Neuron (in vitro differentiated cells): ENCODE data around the gene CALD1.

Experiments used
- H2AFZ ChIP-seq: one replicate; pipeline ENCODE4 v1.6.1; 2013; ENCODE audit warnings: low read depth, mild to moderate bottlenecking, inconsistent platforms, low read length, moderate library complexity
- H3K27me3 ChIP-seq: one replicate; pipeline ENCODE4 v1.6.1; 2013; ENCODE audit warnings: low read length; ENCODE audit not compliant: insufficient read depth
- H3K36me3 ChIP-seq: one replicate; pipeline ENCODE4 v1.6.1; 2013; ENCODE audit warnings: low read length; ENCODE audit not compliant: insufficient read depth
- H3K4me1 ChIP-seq: one replicate; pipeline ENCODE4 v1.6.1; 2013; ENCODE audit warnings: low read length; ENCODE audit not compliant: insufficient read depth
- H3K4me3 ChIP-seq: 2 replicates; pipeline ENCODE4 v1.5.1; 2013; ENCODE audit warnings: mild to moderate bottlenecking, low read length, moderate library complexity
- H3K9me3 ChIP-seq: one replicate; pipeline ENCODE4 v1.6.1; 2013; ENCODE audit warnings: low read length

Gene CALD1

GRCh38 chr7:134744569-134744968 lies 34.9 kb upstream of the CALD1 start:
- peaks cover 7% of the 10 kb centered on the region for H3K4me1 ChIP-seq
- H3K36me3 ChIP-seq, result no peaks in the 10 kb centered on the region
- H3K4me3 ChIP-seq, result no peak overlapping the region
- no peaks in the 10 kb centered on the region for H3K27me3 ChIP-seq
- no peak overlapping the region for H2AFZ ChIP-seq
- no peaks in the 10 kb centered on the region for H3K9me3 ChIP-seq

GRCh38 chr7:134747326-134747725 lies 32.1 kb upstream of the CALD1 start:
- no peaks in the 10 kb centered on the region for H3K36me3 ChIP-seq
- peaks cover 5% of the 10 kb centered on the region for H3K4me1 ChIP-seq
- no peak overlapping the region for H3K4me3 ChIP-seq
- no peaks in the 10 kb centered on the region for H3K27me3 ChIP-seq
- no peaks in the 10 kb centered on the region for H3K9me3 ChIP-seq
- H2AFZ ChIP-seq, result no peak overlapping the region

GRCh38 chr7:134750083-134751062 lies 29.1 kb upstream of the CALD1 start:
- Histone ChIP-seq H3K4me1 (no peaks in the 10 kb centered on the region), H3K9me3 (no peaks in the 10 kb centered on the region), H2AFZ (no peak overlapping the region), H3K36me3 (no peaks in the 10 kb centered on the region), H3K27me3 (no peaks in the 10 kb centered on the region), H3K4me3 (no peak overlapping the region)

- Histone ChIP-seq H2AFZ (no peak overlapping the region), H3K27me3 (no peaks in the 10 kb centered on the region), H3K4me3 (no peak overlapping the region), H3K36me3 (no peaks in the 10 kb centered on the region), H3K4me1 (no peaks in the 10 kb centered on the region), H3K9me3 (no peaks in the 10 kb centered on the region)
These were observed 27.3 kb upstream of the CALD1 start for GRCh38 chr7:134752006-134752760.

- Histone ChIP-seq H3K9me3 (no peaks in the 10 kb centered on the region), H3K4me3 (no peak overlapping the region), H2AFZ (no peak overlapping the region), H3K4me1 (no peaks in the 10 kb centered on the region), H3K36me3 (no peaks in the 10 kb centered on the region), H3K27me3 (no peaks in the 10 kb centered on the region)
These were observed 23.9 kb upstream of the CALD1 start for GRCh38 chr7:134755422-134756022.

GRCh38 chr7:134757938-134758337 lies 21.5 kb upstream of the CALD1 start:
- Histone ChIP-seq H3K4me1 (no peaks in the 10 kb centered on the region), H3K9me3 (no peaks in the 10 kb centered on the region), H3K4me3 (no peak overlapping the region), H3K36me3 (no peaks in the 10 kb centered on the region), H2AFZ (no peak overlapping the region), H3K27me3 (no peaks in the 10 kb centered on the region)

GRCh38 chr7:134758981-134759380 lies 20.5 kb upstream of the CALD1 start:
- no peaks in the 10 kb centered on the region for H3K4me1 ChIP-seq
- H3K4me3 ChIP-seq, result no peak overlapping the region
- H3K27me3 ChIP-seq, result no peaks in the 10 kb centered on the region
- H3K36me3 ChIP-seq, result no peaks in the 10 kb centered on the region
- no peak overlapping the region for H2AFZ ChIP-seq
- no peaks in the 10 kb centered on the region for H3K9me3 ChIP-seq

GRCh38 chr7:134761266-134761665 lies 18.2 kb upstream of the CALD1 start:
- Histone ChIP-seq H3K27me3 (no peaks in the 10 kb centered on the region), H3K4me3 (no peak overlapping the region), H3K4me1 (no peaks in the 10 kb centered on the region), H3K36me3 (no peaks in the 10 kb centered on the region), H2AFZ (no peak overlapping the region), H3K9me3 (no peaks in the 10 kb centered on the region)

GRCh38 chr7:134763960-134764359 lies 15.5 kb upstream of the CALD1 start:
- Histone ChIP-seq H3K27me3 (no peaks in the 10 kb centered on the region), H3K4me1 (no peaks in the 10 kb centered on the region), H3K4me3 (no peak overlapping the region), H3K9me3 (no peaks in the 10 kb centered on the region), H2AFZ (no peak overlapping the region), H3K36me3 (no peaks in the 10 kb centered on the region)

- no peak overlapping the region for H2AFZ ChIP-seq
- no peaks in the 10 kb centered on the region for H3K4me1 ChIP-seq
- no peaks in the 10 kb centered on the region for H3K9me3 ChIP-seq
- H3K36me3 ChIP-seq, result no peaks in the 10 kb centered on the region
- no peaks in the 10 kb centered on the region for H3K27me3 ChIP-seq
- no peak overlapping the region for H3K4me3 ChIP-seq
These were observed 15.1 kb upstream of the CALD1 start for GRCh38 chr7:134764365-134764764.

- H3K27me3 ChIP-seq, result no peaks in the 10 kb centered on the region
- H3K9me3 ChIP-seq, result no peaks in the 10 kb centered on the region
- H2AFZ ChIP-seq, result no peak overlapping the region
- H3K4me1 ChIP-seq, result no peaks in the 10 kb centered on the region
- no peaks in the 10 kb centered on the region for H3K36me3 ChIP-seq
- H3K4me3 ChIP-seq, result no peak overlapping the region
These were observed 12.5 kb upstream of the CALD1 start for GRCh38 chr7:134766779-134767519.

- Histone ChIP-seq H3K27me3 (no peaks in the 10 kb centered on the region), H2AFZ (no peak overlapping the region), H3K4me1 (no peaks in the 10 kb centered on the region), H3K4me3 (no peak overlapping the region), H3K9me3 (no peaks in the 10 kb centered on the region), H3K36me3 (no peaks in the 10 kb centered on the region)
These were observed 11.8 kb upstream of the CALD1 start for GRCh38 chr7:134767520-134768168.
